Body of pancreas (tissue), 4 donors: ENCODE data around the gene ETV5. TPM values are rescaled to one million over a fixed set of nuclear protein-coding genes. Genes with fewer than 3 reads are reported as not detected.

Experiments used
- ATAC-seq: fragments of 150-250 bp; one replicate; pipeline ENCODE4 v1.9.1; 2016
- DNase-seq, 4 donors: peaks; one replicate each; pipeline ENCODE4 v3.0.0-alpha.2; 2019
- H3K27ac ChIP-seq, 4 donors: fragments of 200-600 bp; sonication (generic); 1 replicate in 3 of 4; 2 replicates in 1 of 4; pipeline versions ENCODE4 v1.5.1 to v1.6.1; 2016 to 2019; ENCODE audit warnings: mild to moderate bottlenecking in 1 of 4, mixed read lengths in 1 of 4, moderate library complexity in 1 of 4
- H3K27me3 ChIP-seq, 2 donors: fragments of 200-600 bp; sonication (generic); one replicate each; pipeline ENCODE4 v1.6.0; 2016; ENCODE audit warnings: mild to moderate bottlenecking in 1 of 2
- H3K36me3 ChIP-seq, 2 donors: fragments of 200-600 bp; sonication (generic); replicated peaks in 1 of 2; 2 replicates each; pipeline ENCODE4 v1.5.1; 2016; ENCODE audit warnings: low read depth in 2 of 2; ENCODE audit not compliant: insufficient read depth in 1 of 2
- H3K4me1 ChIP-seq: fragments of 200-600 bp; sonication (generic); one replicate; pipeline ENCODE4 v1.6.0; 2016
- H3K4me3 ChIP-seq, 2 donors: fragments of 200-600 bp; sonication (generic); 1 replicate in 1 of 2; 2 replicates in 1 of 2; pipeline ENCODE4 v1.5.1; 2016 to 2019
- H3K9me3 ChIP-seq, 3 donors: fragments of 200-600 bp; sonication (generic); 1 replicate in 2 of 3; 2 replicates in 1 of 3; pipeline ENCODE4 v1.5.1; 2016
- CTCF ChIP-seq, 7 experiments: fragments of 450-650 bp in 4 of 7; fragments of 200-600 bp in 3 of 7; sonication (generic) in 3 of 7; IDR thresholded peaks; one replicate each; pipeline ENCODE4 v1.5.1; 2016 to 2019; ENCODE audit warnings: antibody characterized with exemption in 7 of 7
- POLR2A ChIP-seq, 3 donors: fragments of 450-650 bp; IDR thresholded peaks; one replicate each; pipeline ENCODE4 v1.6.1; 2016; ENCODE audit warnings: antibody characterized with exemption in 3 of 3, mild to moderate bottlenecking in 2 of 3
- WGBS, 2 donors: methylation state at CpG; one replicate each; pipeline ENCODE4 v1.1.5; 2017; 5-methylcytosine and 5-hydroxymethylcytosine counted together
- intact Hi-C: fragments of 100-400 bp; cut with DNase I; formaldehyde crosslinking; loops from one replicate; pipeline ENCODE4 v1.15.1; 2023
- total RNA-seq, 2 donors: library from RNA; depleted of rRNA; stranded (reverse); fragments of >200 nt; gene quantifications; one replicate each; pipeline ENCODE4 v1.1.0, GENCODE V29; 2016

The ETV5 gene
- total RNA-seq, 2 donors from 2014 or later = 14.5 to 39.2 TPM

GRCh38 chr3:186119499-186119898, 10.6 kb upstream of the ETV5 start:
- Histone ChIP-seq H3K9me3 (no peaks in the 10 kb centered on the region), H3K36me3 (no peaks in the 10 kb centered on the region), H3K27ac (peak overlapping the region in 2 of 4 donors; percentile 47 to 69), H3K27me3 (no peaks in the 10 kb centered on the region), H3K4me1 (peaks cover 57% of the 10 kb centered on the region), H3K4me3 (no peak overlapping the region)
- no peak for ATAC-seq
- 84 to 87% methylated on average over 4 of the region's 4 CpGs for WGBS, 2 donors
- TF ChIP-seq POLR2A (IDR thresholded peaks at IDR 0.05) = no peak
- no peak for TF ChIP-seq CTCF (IDR thresholded peaks at IDR 0.05)
- intact Hi-C loops = no loop called here
- no peak for DNase-seq

GRCh38 chr3:186118692-186119091, 9.8 kb upstream of the ETV5 start:
- H3K9me3 ChIP-seq = no peaks in the 10 kb centered on the region
- H3K4me1 ChIP-seq = peaks cover 49% of the 10 kb centered on the region
- ATAC-seq (peak; percentile 39), DNase-seq (peak; percentile 44 to 79 (median 70))
- no peaks in the 10 kb centered on the region for H3K27me3 ChIP-seq
- intact Hi-C loops = no loop called here
- H3K27ac ChIP-seq = peak overlapping the region; percentile 39 to 69 (median 46)
- H3K4me3 ChIP-seq = no peak overlapping the region
- H3K36me3 ChIP-seq = no peaks in the 10 kb centered on the region
- 37 to 41% methylated on average over 5 of the region's 5 CpGs for WGBS, 2 donors
- TF ChIP-seq POLR2A (IDR thresholded peaks at IDR 0.05) = no peak
- TF ChIP-seq CTCF (IDR thresholded peaks at IDR 0.05) = no peak

- H3K27me3 ChIP-seq = no peaks in the 10 kb centered on the region
- DNase-seq = no peak
- no peaks in the 10 kb centered on the region for H3K9me3 ChIP-seq
- no peaks in the 10 kb centered on the region for H3K36me3 ChIP-seq
- no peak for ATAC-seq
- intact Hi-C loops = no loop called here
- 97% methylated on average over 3 of the region's 3 CpGs for WGBS, 2 donors
- peaks cover 38% of the 10 kb centered on the region for H3K4me1 ChIP-seq
- TF ChIP-seq POLR2A (IDR thresholded peaks at IDR 0.05) (no peak), CTCF (IDR thresholded peaks at IDR 0.05) (no peak)
- H3K27ac ChIP-seq = peak overlapping the region in 2 of 4 donors; percentile 47 to 69
- no peak overlapping the region for H3K4me3 ChIP-seq
Observed at GRCh38 chr3:186117521-186118134, 8.7 kb upstream of the ETV5 start.

- peaks cover 29% of the 10 kb centered on the region for H3K4me1 ChIP-seq
- no peaks in the 10 kb centered on the region for H3K9me3 ChIP-seq
- intact Hi-C loops = no loop called here
- no peak overlapping the region for H3K4me3 ChIP-seq
- no peaks in the 10 kb centered on the region for H3K36me3 ChIP-seq
- 93 to 94% methylated on average over 10 to 15 of the region's 15 CpGs for WGBS, 2 donors
- no peak overlapping the region for H3K27ac ChIP-seq
- ATAC-seq (no peak), DNase-seq (peak in 1 of 4 donors; percentile 18)
- TF ChIP-seq CTCF (IDR thresholded peaks at IDR 0.05) (no peak), POLR2A (IDR thresholded peaks at IDR 0.05) (no peak)
- H3K27me3 ChIP-seq = no peaks in the 10 kb centered on the region
Observed at GRCh38 chr3:186115239-186115996, 6.5 kb upstream of the ETV5 start.
